Mucosa of descending colon (tissue), 3 donors: ENCODE measurements around the gene APOA4. TPM values are rescaled to one million over a fixed set of nuclear protein-coding genes. Genes with fewer than 3 reads are reported as not detected.

Experiments used
- ATAC-seq: fragments of 200-7000 bp; cut with Tn5 transposase; one replicate; pipeline ENCODE4 v1.9.1; 2020; ENCODE audit warnings: mild to moderate bottlenecking, moderate library complexity
- DNase-seq, 3 donors: peaks; one replicate each; pipeline ENCODE4 v3.0.0-alpha.2; 2020
- H3K36me3 ChIP-seq: fragments of 200-600 bp; one replicate; pipeline ENCODE4 v1.8.0; 2021; ENCODE audit warnings: low read depth, mild to moderate bottlenecking
- H3K4me1 ChIP-seq: fragments of 200-600 bp; one replicate; pipeline ENCODE4 v1.8.0; 2021; ENCODE audit warnings: low read depth, mild to moderate bottlenecking
- H3K4me3 ChIP-seq: fragments of 200-600 bp; one replicate; pipeline ENCODE4 v1.8.0; 2021; ENCODE audit warnings: mild to moderate bottlenecking
- H3K9me3 ChIP-seq: fragments of 200-600 bp; one replicate; pipeline ENCODE4 v1.8.0; 2021; ENCODE audit warnings: mild to moderate bottlenecking
- intact Hi-C, 2 donors: fragments of 100-400 bp; cut with DNase I in 1 of 2; cut with micrococcal nuclease in 1 of 2; formaldehyde crosslinking; loops; one replicate each; pipeline versions ENCODE4 v1.11.0 to v1.11.1; 2022; cut with DNase I, micrococcal nuclease
- total RNA-seq, 3 donors: library from RNA; stranded (reverse); fragmentation: NEBNext Ultra II Directional in 2 of 3; extraction: Animal tissue kit (Norgen Biotek cat#: 25700) in 2 of 3; gene quantifications; one replicate each; pipeline versions ENCODE4 v1.2.1 to v1.2.4, GENCODE V29; 2021 to 2023
- TF ChIP-seq, protein P1 (sequence below): fragments of 200-600 bp; IDR thresholded peaks from one replicate; pipeline ENCODE4 v1.8.0; 2022; ENCODE audit warnings: antibody characterized with exemption, mild to moderate bottlenecking
- donor health status: DM: no; HTN: no; CAD: no; lungs with moderate emphysema.
- donor health status: DM: no; HTN: no; CAD: no.
- donor health status: DM: no; HTN: yes; CAD: no.

Gene APOA4
- total RNA-seq, 3 donors from 2014 or later = not detected

DNA sequence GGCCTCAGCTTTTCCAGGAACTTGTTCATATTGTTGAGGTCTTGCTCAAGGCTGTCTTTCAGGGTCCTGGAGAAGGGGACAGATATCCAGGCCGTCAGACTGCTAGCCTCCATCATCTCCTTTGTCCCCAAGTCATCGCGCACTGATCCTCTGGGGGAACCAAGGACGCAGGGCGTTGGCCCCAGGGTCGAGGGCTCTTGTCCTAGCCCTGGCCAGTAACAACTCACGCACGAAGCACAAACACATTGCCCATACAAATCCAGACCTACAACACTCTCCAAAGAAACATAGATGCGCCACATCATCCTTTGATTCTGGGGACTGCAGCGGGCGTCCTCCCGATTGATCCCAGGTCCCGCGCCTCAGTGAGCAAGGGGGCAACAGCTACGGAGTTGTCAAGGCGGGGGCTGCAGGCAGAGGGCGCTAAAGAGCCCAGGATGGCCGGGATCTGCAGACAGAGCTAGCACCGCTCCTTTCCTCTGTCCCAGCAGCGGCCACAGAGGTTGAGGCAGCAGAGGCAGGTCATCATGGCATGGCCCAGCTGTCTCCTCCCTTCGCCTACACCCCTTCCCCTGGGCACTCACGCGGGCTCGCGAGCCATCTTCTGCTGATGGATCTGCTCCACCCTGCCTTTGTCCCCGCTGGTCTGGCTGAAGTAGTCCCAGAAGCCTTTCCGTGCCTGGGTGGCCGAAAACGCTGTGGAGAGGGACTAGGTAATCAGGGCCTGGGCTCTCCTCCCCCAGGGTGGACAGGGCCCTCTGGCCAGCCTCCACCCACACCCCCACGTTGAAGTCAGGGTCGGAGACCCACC is 31.9 kb downstream of the APOA4 start:
- DNase-seq (peak; percentile 81 to 87 (median 85)), ATAC-seq (peak; percentile 71)
- intact Hi-C loops = loop anchor here in 1 of 2 donors (10.0 kb wide), 1 partner anchor 314 kb away; no protein-coding TSS in a partner anchor
- Histone ChIP-seq H3K4me3 (no peak overlapping the region), H3K36me3 (no peaks in the 10 kb centered on the region), H3K9me3 (no peaks in the 10 kb centered on the region), H3K4me1 (peaks cover 11% of the 10 kb centered on the region)
- TF ChIP-seq, protein P1, sequence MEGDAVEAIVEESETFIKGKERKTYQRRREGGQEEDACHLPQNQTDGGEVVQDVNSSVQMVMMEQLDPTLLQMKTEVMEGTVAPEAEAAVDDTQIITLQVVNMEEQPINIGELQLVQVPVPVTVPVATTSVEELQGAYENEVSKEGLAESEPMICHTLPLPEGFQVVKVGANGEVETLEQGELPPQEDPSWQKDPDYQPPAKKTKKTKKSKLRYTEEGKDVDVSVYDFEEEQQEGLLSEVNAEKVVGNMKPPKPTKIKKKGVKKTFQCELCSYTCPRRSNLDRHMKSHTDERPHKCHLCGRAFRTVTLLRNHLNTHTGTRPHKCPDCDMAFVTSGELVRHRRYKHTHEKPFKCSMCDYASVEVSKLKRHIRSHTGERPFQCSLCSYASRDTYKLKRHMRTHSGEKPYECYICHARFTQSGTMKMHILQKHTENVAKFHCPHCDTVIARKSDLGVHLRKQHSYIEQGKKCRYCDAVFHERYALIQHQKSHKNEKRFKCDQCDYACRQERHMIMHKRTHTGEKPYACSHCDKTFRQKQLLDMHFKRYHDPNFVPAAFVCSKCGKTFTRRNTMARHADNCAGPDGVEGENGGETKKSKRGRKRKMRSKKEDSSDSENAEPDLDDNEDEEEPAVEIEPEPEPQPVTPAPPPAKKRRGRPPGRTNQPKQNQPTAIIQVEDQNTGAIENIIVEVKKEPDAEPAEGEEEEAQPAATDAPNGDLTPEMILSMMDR = peak; percentile 89

DNA sequence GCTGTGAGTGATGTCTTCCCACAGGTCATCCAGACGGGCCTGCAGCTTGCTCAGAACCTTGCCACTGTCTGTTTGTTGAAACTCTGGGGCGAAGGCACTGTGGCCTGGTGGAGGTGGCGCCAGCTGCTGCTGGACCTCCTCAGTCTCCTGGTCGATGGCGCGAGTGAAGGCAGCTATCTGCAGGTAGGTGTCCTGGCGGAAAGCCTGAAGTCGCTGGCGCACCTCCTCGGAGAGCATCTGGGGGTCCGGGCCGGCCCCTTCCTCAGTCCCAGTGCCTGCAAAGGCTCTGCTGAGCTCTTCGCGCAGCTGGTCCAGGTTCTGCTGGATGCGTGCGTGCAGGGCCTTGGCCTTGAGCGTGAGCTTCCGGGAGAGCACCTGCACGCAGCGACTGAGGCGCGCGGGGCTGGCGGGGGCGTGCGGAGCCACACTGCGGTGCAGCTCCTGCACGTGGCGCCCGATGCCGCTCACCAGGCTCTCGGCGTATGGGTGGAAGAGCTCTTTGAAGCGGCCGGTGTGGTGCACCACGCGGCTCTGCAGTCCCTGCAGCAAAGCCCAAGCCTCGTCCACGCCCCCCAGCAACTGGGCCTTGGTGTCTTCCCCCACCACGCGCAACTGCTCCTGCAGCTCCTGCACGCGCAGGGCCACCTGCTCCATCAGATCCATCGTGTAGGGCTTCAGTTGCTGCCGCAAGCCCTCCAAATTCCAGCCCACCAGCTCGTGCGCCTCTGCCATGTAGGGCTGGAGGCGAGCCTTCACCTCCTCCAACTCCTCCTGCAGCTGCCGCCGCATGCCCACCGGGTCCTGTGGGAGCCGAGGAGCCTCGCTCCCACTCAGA is 32.7 kb downstream of the APOA4 start:
- DNase-seq (peak in 1 of 3 donors; percentile 54), ATAC-seq (no peak)
- Histone ChIP-seq H3K9me3 (no peaks in the 10 kb centered on the region), H3K4me3 (no peak overlapping the region), H3K36me3 (no peaks in the 10 kb centered on the region), H3K4me1 (peaks cover 11% of the 10 kb centered on the region)
- intact Hi-C loops = loop anchor here in 1 of 2 donors (10.0 kb wide), 1 partner anchor 314 kb away; no protein-coding TSS in a partner anchor
- TF ChIP-seq, protein P1 = no peak

DNA sequence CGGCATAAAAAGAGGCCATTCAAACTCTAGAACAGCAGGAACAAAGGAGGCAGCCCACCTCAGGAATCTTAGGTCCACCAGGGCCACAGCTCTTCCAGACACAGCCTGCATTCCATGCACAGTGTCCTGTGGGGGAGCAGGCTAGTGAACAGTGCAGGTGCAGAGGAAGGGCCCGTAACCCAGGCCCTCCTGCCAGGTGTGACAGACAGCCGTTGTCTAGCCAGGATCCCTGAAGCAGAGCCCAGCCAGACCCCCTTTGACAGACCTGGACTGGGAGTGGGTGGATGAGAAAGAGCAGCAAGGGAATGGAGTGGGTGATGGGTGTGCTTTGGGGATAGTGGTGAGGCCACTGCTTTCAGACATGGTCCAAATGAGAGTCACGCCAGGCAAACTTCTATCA is 34.1 kb downstream of the APOA4 start:
- Histone ChIP-seq H3K36me3 (no peaks in the 10 kb centered on the region), H3K4me3 (no peak overlapping the region), H3K9me3 (no peaks in the 10 kb centered on the region), H3K4me1 (peaks cover 11% of the 10 kb centered on the region)
- ATAC-seq (no peak), DNase-seq (no peak)
- intact Hi-C loops = no loop called here
- TF ChIP-seq, protein P1 = no peak

DNA sequence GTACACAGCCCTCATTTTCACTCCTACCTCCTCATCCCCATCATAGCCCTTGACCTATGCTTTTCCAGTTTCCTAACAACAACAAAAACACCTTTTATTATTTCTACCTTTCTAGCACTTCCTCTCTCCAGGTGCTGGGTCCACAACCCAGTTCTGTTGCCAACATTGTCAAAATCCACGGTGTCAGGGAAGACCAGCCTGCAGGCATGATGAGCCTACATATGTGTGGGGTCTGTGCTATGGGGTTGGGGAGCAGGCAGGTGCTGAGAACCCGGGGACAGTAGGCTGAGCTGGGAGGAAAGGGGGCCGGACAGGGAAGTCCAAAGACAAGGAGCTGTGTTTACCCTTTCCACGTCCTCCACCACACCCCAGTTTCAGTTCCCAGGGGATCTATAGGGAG is 34.6 kb downstream of the APOA4 start:
- H3K4me1 ChIP-seq = peaks cover 11% of the 10 kb centered on the region
- TF ChIP-seq, protein P1 = no peak
- no peaks in the 10 kb centered on the region for H3K9me3 ChIP-seq
- H3K36me3 ChIP-seq = no peaks in the 10 kb centered on the region
- DNase-seq = no peak
- intact Hi-C loops = no loop called here
- peak overlapping the region; percentile 94 for H3K4me3 ChIP-seq
- ATAC-seq = no peak

DNA sequence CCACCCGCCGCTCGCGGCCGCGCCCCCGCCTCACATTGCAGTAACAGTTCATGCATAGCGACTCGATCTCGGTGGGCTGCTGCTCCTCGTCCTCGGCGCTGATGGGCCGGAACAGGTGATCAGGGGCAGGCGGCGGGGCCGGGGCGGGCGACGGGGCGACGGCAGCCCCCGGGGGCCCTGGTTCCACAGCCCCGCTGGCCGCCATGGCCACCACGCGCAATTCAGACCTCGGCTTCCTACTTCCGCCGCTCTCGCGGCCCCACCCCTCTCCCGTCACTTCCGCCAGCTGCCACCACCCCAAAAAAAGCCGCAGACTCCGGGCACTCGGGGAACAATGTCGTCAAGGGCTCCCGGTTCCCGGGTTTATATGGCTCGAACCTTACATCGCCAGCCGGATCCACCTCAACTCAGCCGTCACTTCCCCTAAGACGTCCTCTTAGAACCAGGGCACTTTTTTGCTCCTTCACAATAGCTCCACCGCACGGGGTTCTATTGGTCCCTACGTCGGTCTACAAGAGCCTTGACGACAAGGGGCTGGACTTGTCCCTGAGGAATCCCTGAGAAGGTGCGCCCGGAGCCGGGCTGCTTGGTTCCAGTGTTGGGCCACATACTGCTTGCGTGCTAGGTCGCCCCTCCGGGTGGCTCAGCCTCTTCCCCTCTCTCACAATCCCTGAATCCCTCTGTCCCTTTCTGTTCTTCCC is 35.2 kb downstream of the APOA4 start, which contains the start of gene ZPR1:
TSS of gene ZPR1 (minus strand) at position 238 of the 701 bp plus-strand sequence. CDS start at position 205, 33 bp downstream.
- DNase-seq = peak; percentile 91 to 93 (median 91)
- no peaks in the 10 kb centered on the region for H3K9me3 ChIP-seq
- TF ChIP-seq, protein P1 = no peak
- intact Hi-C loops = no loop called here
- H3K4me1 ChIP-seq = peaks cover 11% of the 10 kb centered on the region
- ATAC-seq = peak; percentile 93
- peak within 1 kb of the TSS; percentile 94 for H3K4me3 ChIP-seq
- H3K36me3 ChIP-seq = no peaks in the 10 kb centered on the region
